ENCODE data around the gene FRAS1. TPM values are rescaled to one million over a fixed set of nuclear protein-coding genes. Genes with fewer than 3 reads are reported as not detected.

Gene FRAS1
- total RNA-seq, 1 donor from 2014 or later = 8.8 TPM

DNA sequence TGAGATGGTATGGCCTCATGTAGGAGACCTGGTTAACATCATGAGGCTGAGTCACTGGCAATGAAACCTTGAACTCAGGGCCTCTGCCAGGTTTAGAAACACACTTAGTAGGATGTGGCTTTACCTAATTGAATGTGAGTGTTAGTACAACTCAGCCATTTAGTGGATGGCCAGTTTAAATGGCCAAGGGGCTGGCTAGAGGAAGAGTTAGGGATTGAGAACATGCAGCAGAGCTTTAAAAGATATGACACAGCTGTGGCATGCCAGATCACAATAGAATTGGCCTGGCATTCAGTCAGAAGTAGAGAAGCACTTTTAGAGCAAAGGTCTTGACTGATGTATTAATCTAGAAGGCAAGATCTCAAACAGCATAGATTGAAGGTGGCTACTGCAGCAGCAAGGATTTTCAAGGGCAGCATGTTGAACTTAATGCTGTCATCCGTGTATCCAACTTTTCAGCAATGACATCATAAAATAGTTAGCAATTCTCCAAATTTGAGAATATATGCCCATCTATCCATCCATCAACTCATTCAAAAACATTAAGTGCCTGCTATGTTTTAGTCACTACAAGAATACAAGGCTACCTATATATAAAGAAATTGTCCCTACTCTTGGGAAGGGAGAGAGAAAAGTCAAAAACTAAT, 170.4 kb downstream of the FRAS1 start:
- H3K36me3 ChIP-seq = no peaks in the 10 kb centered on the region
- H3K27me3 ChIP-seq = no peaks in the 10 kb centered on the region
- no peak for DNase-seq (ENCODE audit: extremely low spot score in 2 of 2)
- no peak overlapping the region for H3K4me3 ChIP-seq
- intact Hi-C loops (cut with DNase I) = no loop called here
- H3K9me3 ChIP-seq = no peaks in the 10 kb centered on the region
- H3K27ac ChIP-seq = no peak overlapping the region
- H3K4me1 ChIP-seq = no peaks in the 10 kb centered on the region
- TF ChIP-seq, protein P1, sequence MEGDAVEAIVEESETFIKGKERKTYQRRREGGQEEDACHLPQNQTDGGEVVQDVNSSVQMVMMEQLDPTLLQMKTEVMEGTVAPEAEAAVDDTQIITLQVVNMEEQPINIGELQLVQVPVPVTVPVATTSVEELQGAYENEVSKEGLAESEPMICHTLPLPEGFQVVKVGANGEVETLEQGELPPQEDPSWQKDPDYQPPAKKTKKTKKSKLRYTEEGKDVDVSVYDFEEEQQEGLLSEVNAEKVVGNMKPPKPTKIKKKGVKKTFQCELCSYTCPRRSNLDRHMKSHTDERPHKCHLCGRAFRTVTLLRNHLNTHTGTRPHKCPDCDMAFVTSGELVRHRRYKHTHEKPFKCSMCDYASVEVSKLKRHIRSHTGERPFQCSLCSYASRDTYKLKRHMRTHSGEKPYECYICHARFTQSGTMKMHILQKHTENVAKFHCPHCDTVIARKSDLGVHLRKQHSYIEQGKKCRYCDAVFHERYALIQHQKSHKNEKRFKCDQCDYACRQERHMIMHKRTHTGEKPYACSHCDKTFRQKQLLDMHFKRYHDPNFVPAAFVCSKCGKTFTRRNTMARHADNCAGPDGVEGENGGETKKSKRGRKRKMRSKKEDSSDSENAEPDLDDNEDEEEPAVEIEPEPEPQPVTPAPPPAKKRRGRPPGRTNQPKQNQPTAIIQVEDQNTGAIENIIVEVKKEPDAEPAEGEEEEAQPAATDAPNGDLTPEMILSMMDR (IDR thresholded peaks at IDR 0.05) = no peak
- TF ChIP-seq POLR2AphosphoS5 (IDR thresholded peaks at IDR 0.05; ENCODE audit: insufficient read depth in 1 of 2, low read depth in 1 of 2) (no peak), POLR2A (IDR thresholded peaks at IDR 0.05) (no peak)

DNA sequence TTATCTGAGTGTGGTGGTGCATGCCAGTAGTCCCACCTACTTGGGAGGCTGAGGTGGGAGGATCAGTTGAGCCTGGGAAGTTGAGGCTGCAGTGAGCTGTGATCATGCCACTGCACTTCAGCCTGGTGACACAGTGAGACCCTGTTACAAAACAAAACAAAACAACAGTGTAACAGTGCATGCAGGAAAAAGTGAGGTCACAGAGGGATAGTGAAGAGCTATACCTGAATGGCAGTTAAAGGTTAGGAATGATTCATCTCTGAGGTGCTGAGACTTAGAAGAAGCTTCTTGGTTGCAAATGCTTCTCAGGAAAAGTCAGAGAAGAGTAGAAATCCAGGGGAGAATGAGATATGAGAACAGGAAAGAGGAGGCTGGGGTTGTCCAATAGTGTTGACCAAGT, 178.7 kb downstream of the FRAS1 start:
- DNase-seq (ENCODE audit: extremely low spot score in 2 of 2) = no peak
- intact Hi-C loops (cut with DNase I) = no loop called here
- Histone ChIP-seq H3K36me3 (no peaks in the 10 kb centered on the region), H3K9me3 (no peaks in the 10 kb centered on the region), H3K27me3 (no peaks in the 10 kb centered on the region), H3K4me3 (no peak overlapping the region), H3K4me1 (no peaks in the 10 kb centered on the region), H3K27ac (no peak overlapping the region)
- TF ChIP-seq, protein P1 (IDR thresholded peaks at IDR 0.05) = no peak
- TF ChIP-seq POLR2A (IDR thresholded peaks at IDR 0.05) = no peak
- TF ChIP-seq POLR2AphosphoS5 (IDR thresholded peaks at IDR 0.05; ENCODE audit: insufficient read depth in 1 of 2, low read depth in 1 of 2) = no peak

DNA sequence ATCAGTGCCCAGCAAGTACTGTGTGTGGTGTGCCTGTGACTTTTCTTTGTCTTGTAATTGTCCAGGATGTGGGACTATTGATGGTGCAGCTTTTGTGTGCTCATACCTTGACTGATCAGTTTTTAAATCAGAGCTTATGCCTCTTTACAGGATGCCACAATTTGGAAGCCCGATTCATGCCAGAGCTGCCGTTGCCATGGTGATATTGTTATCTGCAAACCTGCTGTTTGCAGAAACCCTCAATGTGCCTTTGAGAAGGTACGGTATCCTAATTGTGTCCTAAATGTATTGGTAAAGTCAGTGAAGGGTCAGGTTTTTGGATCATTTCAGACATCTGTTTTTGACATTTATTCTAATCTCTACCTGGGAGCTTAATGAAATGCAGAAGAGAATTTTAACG, 180.2 kb downstream of the FRAS1 start:
- Histone ChIP-seq H3K36me3 (no peaks in the 10 kb centered on the region), H3K4me1 (no peaks in the 10 kb centered on the region), H3K27ac (no peak overlapping the region), H3K9me3 (no peaks in the 10 kb centered on the region), H3K27me3 (no peaks in the 10 kb centered on the region), H3K4me3 (no peak overlapping the region)
- TF ChIP-seq, protein P1 (IDR thresholded peaks at IDR 0.05) = no peak
- TF ChIP-seq POLR2AphosphoS5 (IDR thresholded peaks at IDR 0.05; ENCODE audit: insufficient read depth in 1 of 2, low read depth in 1 of 2) = no peak
- TF ChIP-seq POLR2A (IDR thresholded peaks at IDR 0.05) = no peak
- no peak for DNase-seq (ENCODE audit: extremely low spot score in 2 of 2)
- intact Hi-C loops (cut with DNase I) = no loop called here

DNA sequence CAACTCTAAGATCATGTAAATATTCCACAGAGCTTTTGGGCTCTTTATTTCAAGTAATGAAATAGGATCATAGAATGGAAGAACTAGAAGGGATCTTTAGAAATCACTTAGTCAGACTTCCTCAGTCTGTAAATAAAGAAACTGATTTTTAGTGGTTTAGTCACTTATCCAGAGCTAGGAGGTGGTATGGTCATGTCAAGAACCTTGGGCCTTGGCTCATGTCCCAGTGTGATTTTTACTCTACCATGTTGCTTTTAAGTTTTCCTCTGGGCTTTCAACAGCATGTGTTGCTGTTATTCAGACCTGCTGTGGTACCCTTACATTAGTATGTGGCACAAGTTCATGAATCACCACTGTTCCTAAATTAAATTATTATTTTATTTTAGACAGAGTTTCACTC, 184.9 kb downstream of the FRAS1 start:
- no peak overlapping the region for H3K27ac ChIP-seq
- H3K4me3 ChIP-seq = no peak overlapping the region
- intact Hi-C loops (cut with DNase I) = no loop called here
- no peaks in the 10 kb centered on the region for H3K36me3 ChIP-seq
- H3K4me1 ChIP-seq = no peaks in the 10 kb centered on the region
- no peaks in the 10 kb centered on the region for H3K9me3 ChIP-seq
- no peak for DNase-seq (ENCODE audit: extremely low spot score in 2 of 2)
- TF ChIP-seq, protein P1 (IDR thresholded peaks at IDR 0.05) = no peak
- no peak for TF ChIP-seq POLR2AphosphoS5 (IDR thresholded peaks at IDR 0.05; ENCODE audit: insufficient read depth in 1 of 2, low read depth in 1 of 2)
- no peak for TF ChIP-seq POLR2A (IDR thresholded peaks at IDR 0.05)
- no peaks in the 10 kb centered on the region for H3K27me3 ChIP-seq

DNA sequence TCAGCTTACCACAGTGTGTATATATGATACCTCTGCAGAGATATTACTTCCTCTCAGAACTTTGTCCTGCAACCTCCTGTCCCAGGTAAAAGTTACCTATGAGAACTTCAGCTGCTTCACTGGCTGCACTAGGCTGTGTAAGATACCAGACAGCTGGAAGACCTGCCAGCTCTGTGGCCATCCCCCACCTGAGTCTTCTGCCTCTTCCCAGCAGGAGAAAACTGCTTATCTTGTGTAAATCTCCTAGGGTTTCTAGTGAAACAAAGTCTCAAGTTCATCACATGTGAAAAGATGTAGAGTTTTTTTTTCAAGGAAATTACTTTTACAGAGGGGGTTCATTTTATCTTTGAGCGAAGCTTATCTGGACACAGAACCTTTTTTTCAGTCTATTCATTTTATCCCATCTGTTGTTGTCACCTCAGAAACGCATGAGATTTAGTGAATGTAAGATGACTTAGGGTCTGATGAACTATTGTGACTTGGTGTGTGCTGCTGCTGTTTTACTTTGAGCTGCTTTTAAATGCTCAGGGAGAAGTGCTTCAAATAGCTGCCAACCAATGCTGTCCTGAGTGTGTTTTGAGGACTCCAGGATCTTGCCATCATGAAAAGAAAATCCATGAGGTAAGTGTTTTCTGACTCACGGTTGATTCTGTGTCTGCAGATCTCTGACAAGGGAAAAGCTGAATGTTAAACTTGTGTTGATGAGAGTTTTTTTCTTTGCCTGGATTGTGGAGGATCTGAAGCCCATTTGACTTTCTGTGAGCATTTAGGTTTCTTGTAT, 187.8 kb downstream of the FRAS1 start:
- no peak for DNase-seq (ENCODE audit: extremely low spot score in 2 of 2)
- Histone ChIP-seq H3K27me3 (no peaks in the 10 kb centered on the region), H3K4me3 (no peak overlapping the region), H3K36me3 (no peaks in the 10 kb centered on the region), H3K9me3 (no peaks in the 10 kb centered on the region), H3K27ac (no peak overlapping the region), H3K4me1 (peaks cover 10% of the 10 kb centered on the region)
- intact Hi-C loops (cut with DNase I) = no loop called here
- TF ChIP-seq, protein P1 (IDR thresholded peaks at IDR 0.05) = no peak
- TF ChIP-seq POLR2AphosphoS5 (IDR thresholded peaks at IDR 0.05; ENCODE audit: insufficient read depth in 1 of 2, low read depth in 1 of 2) = no peak

Data from vagina (tissue), 2 donors.